ENCODE results near the gene PXYLP1. TPM values are rescaled to one million over a fixed set of nuclear protein-coding genes. Genes with fewer than 3 reads are reported as not detected.

The PXYLP1 gene
- total and polyA plus RNA-seq, 9 of the 15 experiments (the other 6 are each of a cell fraction or from before 2014, with no cell fraction given), result 0.80 to 2.9 (median 1.3) TPM

DNA sequence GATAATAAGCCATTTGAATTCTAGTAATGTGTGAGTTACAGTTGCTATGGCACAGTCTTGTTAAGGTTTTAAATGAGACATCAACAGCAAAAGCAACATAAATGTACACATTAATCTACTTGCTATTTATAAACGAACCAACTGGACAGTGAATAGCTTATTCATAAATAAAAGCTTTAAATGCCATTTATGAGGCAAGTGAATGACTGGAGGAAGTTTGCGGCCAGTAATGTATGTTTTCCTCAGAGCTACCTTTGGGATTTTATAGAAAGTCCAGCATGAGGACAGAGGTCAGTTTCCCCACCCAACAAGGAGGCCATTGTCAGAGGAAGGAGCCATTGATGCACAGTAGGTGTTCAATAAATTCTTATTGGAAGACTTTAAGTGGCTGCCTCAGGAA, 48.0 kb upstream of the PXYLP1 start:
- Histone ChIP-seq H4K20me1 (replicated peaks; ENCODE audit: control insufficient read depth, insufficient read depth, low read length) (no peaks in the 10 kb centered on the region), H3K9ac (ENCODE audit: insufficient read depth in 1 of 2, low read depth in 2 of 2, low read length in 2 of 2) (no peak overlapping the region), H3K79me2 (ENCODE audit: control insufficient read depth, insufficient read depth, low read length) (no peaks in the 10 kb centered on the region), H3K4me1 (replicated peaks in 1 of 2; ENCODE audit: control insufficient read depth in 2 of 2, insufficient read depth in 2 of 2, low read length in 2 of 2) (no peaks in the 10 kb centered on the region), H3K27me3 (ENCODE audit: control insufficient read depth in 2 of 2, insufficient read depth in 2 of 2, low read length in 2 of 2) (peaks cover 14 to 35% of the 10 kb centered on the region in 2 experiments; a peak in 4 of 5 replicates), H2AFZ (ENCODE audit: low read depth, low read length) (no peak overlapping the region), H3K4me3 (no peak overlapping the region), H3K9me3 (replicated peaks; ENCODE audit: control insufficient read depth, insufficient read depth, low read depth, low read length) (no peaks in the 10 kb centered on the region), H3K9me1 (ENCODE audit: control insufficient read depth, insufficient read depth, low read length) (no peaks in the 10 kb centered on the region), H3K36me3 (ENCODE audit: control insufficient read depth, insufficient read depth, low read length) (no peaks in the 10 kb centered on the region), H3K27ac (ENCODE audit: extremely low read depth, low read depth, low read length) (no peak overlapping the region), H3K4me2 (ENCODE audit: insufficient read depth, low read length) (no peak overlapping the region)
- in situ Hi-C loops (cut with MboI), result loop anchor here (25.0 kb wide), 1 partner anchor 171 kb away; no protein-coding TSS in a partner anchor
- ChIA-PET CTCF (ENCODE audit: low intra/inter-chr PET ratio) (no interaction called here), POLR2A (interaction anchor here (0.7 to 1.7 kb wide), 4 partner anchors 9 to 879 kb away, joined by 3 to 5 read pairs (median 4); no protein-coding TSS in a partner anchor)
- WGBS (ENCODE audit: insufficient coverage, low coverage, missing lambda C conversion rate), result 0% methylated on average over 2 of the region's 2 CpGs
- no TSS peak for BruUV-seq (replicated peaks)
- intact Hi-C loops (cut with micrococcal nuclease), result no loop called here
- FAIRE-seq, result no peak
- no peak for ATAC-seq
- no peak for DNase-seq (ENCODE audit: extremely low read depth in 1 of 4, low spot score in 3 of 4)
- TF ChIP-seq POU5F1 (IDR thresholded peaks at IDR 0.05; ENCODE audit: borderline replicate concordance, low read depth, low read length, partially characterized antibody) (no peak), ZFX (CRISPR knock-in tag; IDR thresholded peaks at IDR 0.05) (no peak), MTF1 (CRISPR knock-in tag; IDR thresholded peaks at IDR 0.05; ENCODE audit: borderline replicate concordance) (no peak), SPI1 (IDR thresholded peaks at IDR 0.05; ENCODE audit: borderline replicate concordance, low read depth, low read length) (no peak), ZNF175 (CRISPR knock-in tag; IDR thresholded peaks at IDR 0.05; ENCODE audit: low read depth) (no peak), FOXA1 (IDR thresholded peaks at IDR 0.05; ENCODE audit: borderline replicate concordance) (no peak)
- TF ChIP-seq, protein P1, sequence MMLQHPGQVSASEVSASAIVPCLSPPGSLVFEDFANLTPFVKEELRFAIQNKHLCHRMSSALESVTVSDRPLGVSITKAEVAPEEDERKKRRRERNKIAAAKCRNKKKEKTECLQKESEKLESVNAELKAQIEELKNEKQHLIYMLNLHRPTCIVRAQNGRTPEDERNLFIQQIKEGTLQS (IDR thresholded peaks at IDR 0.05), result no peak
- TF ChIP-seq, protein P1 (CRISPR knock-in tag; conservative IDR thresholded peaks at IDR 0.05), result no peak
- TF ChIP-seq, protein P2, sequence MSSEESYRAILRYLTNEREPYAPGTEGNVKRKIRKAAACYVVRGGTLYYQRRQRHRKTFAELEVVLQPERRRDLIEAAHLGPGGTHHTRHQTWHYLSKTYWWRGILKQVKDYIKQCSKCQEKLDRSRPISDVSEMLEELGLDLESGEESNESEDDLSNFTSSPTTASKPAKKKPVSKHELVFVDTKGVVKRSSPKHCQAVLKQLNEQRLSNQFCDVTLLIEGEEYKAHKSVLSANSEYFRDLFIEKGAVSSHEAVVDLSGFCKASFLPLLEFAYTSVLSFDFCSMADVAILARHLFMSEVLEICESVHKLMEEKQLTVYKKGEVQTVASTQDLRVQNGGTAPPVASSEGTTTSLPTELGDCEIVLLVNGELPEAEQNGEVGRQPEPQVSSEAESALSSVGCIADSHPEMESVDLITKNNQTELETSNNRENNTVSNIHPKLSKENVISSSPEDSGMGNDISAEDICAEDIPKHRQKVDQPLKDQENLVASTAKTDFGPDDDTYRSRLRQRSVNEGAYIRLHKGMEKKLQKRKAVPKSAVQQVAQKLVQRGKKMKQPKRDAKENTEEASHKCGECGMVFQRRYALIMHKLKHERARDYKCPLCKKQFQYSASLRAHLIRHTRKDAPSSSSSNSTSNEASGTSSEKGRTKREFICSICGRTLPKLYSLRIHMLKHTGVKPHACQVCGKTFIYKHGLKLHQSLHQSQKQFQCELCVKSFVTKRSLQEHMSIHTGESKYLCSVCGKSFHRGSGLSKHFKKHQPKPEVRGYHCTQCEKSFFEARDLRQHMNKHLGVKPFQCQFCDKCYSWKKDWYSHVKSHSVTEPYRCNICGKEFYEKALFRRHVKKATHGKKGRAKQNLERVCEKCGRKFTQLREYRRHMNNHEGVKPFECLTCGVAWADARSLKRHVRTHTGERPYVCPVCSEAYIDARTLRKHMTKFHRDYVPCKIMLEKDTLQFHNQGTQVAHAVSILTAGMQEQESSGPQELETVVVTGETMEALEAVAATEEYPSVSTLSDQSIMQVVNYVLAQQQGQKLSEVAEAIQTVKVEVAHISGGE (CRISPR knock-in tag; IDR thresholded peaks at IDR 0.05), result no peak
- TF ChIP-seq, protein P3, sequence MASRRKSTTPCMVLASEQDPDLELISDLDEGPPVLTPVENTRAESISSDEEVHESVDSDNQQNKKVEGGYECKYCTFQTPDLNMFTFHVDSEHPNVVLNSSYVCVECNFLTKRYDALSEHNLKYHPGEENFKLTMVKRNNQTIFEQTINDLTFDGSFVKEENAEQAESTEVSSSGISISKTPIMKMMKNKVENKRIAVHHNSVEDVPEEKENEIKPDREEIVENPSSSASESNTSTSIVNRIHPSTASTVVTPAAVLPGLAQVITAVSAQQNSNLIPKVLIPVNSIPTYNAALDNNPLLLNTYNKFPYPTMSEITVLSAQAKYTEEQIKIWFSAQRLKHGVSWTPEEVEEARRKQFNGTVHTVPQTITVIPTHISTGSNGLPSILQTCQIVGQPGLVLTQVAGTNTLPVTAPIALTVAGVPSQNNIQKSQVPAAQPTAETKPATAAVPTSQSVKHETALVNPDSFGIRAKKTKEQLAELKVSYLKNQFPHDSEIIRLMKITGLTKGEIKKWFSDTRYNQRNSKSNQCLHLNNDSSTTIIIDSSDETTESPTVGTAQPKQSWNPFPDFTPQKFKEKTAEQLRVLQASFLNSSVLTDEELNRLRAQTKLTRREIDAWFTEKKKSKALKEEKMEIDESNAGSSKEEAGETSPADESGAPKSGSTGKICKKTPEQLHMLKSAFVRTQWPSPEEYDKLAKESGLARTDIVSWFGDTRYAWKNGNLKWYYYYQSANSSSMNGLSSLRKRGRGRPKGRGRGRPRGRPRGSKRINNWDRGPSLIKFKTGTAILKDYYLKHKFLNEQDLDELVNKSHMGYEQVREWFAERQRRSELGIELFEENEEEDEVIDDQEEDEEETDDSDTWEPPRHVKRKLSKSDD (conservative IDR thresholded peaks at IDR 0.05; ENCODE audit: low read length), result no peak
- TF ChIP-seq, protein P4, sequence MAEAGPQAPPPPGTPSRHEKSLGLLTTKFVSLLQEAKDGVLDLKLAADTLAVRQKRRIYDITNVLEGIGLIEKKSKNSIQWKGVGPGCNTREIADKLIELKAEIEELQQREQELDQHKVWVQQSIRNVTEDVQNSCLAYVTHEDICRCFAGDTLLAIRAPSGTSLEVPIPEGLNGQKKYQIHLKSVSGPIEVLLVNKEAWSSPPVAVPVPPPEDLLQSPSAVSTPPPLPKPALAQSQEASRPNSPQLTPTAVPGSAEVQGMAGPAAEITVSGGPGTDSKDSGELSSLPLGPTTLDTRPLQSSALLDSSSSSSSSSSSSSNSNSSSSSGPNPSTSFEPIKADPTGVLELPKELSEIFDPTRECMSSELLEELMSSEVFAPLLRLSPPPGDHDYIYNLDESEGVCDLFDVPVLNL (CRISPR knock-in tag; IDR thresholded peaks at IDR 0.05; ENCODE audit: low read depth), result no peak

All from K562 (cell line).